BE2C (cell line): ENCODE results near the gene CD40.

Source experiments
- DNase-seq: peaks from one replicate; pipeline ENCODE4 v3.0.0-alpha.2; 2020
- H3K27me3 ChIP-seq: fragments of 250-450 bp; sonication (Bioruptor Pico); 2 replicates; pipeline ENCODE4 v1.5.1; 2020; ENCODE audit warnings: mild to moderate bottlenecking
- H3K36me3 ChIP-seq: fragments of 250-450 bp; sonication (Bioruptor Pico); 2 replicates; pipeline ENCODE4 v1.5.1; 2020; ENCODE audit warnings: mild to moderate bottlenecking
- H3K4me1 ChIP-seq: fragments of 250-450 bp; sonication (Bioruptor Pico); 2 replicates; pipeline ENCODE4 v1.5.1; 2020
- H3K4me3 ChIP-seq: 2 replicates; pipeline ENCODE4 v1.5.1; 2011; ENCODE audit warnings: low read depth, low read length
- H3K9me3 ChIP-seq: fragments of 250-450 bp; sonication (Bioruptor Pico); 2 replicates; pipeline ENCODE4 v1.5.1; 2020
- TF ChIP-seq, protein P1 (sequence below): IDR thresholded peaks from 2 replicates; pipeline ENCODE4 v1.5.1; 2012; ENCODE audit warnings: mild to moderate bottlenecking, low read depth, low read length

The CD40 gene

DNA sequence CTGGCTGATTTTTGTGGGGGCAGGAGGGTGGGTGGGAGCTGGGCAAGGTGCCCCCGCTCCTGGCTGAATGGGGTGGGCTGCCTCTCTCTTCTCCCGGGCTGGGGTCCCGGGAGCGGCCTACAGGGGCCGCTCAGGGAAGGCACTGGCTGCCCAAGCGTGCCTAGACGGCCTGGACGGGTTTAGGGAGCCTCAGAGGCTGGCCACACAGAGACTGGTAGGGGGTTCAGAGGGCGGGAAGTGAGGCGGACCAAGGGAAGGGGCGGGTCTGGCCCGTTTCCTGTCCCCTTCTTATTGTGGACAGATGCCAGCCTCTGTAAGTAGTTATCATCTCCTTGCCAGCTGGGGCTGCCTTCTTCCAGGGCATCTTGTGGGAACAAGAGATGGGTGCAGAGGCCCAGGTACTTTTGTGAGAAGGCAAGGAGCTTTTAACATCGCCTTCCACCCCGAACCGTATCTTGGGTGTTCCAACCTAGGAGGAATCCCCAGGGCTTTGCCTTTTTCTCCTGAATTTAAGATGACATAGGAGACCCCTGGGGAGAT is 437 bp downstream of the CD40 start:
- Histone ChIP-seq H3K9me3 (no peaks in the 10 kb centered on the region), H3K27me3 (no peaks in the 10 kb centered on the region), H3K36me3 (no peaks in the 10 kb centered on the region), H3K4me1 (peaks cover 5% of the 10 kb centered on the region), H3K4me3 (no peak overlapping the region; the same call in 1 of the 2 replicates)
- no peak for DNase-seq
- TF ChIP-seq, protein P1, sequence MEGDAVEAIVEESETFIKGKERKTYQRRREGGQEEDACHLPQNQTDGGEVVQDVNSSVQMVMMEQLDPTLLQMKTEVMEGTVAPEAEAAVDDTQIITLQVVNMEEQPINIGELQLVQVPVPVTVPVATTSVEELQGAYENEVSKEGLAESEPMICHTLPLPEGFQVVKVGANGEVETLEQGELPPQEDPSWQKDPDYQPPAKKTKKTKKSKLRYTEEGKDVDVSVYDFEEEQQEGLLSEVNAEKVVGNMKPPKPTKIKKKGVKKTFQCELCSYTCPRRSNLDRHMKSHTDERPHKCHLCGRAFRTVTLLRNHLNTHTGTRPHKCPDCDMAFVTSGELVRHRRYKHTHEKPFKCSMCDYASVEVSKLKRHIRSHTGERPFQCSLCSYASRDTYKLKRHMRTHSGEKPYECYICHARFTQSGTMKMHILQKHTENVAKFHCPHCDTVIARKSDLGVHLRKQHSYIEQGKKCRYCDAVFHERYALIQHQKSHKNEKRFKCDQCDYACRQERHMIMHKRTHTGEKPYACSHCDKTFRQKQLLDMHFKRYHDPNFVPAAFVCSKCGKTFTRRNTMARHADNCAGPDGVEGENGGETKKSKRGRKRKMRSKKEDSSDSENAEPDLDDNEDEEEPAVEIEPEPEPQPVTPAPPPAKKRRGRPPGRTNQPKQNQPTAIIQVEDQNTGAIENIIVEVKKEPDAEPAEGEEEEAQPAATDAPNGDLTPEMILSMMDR: no peak

DNA sequence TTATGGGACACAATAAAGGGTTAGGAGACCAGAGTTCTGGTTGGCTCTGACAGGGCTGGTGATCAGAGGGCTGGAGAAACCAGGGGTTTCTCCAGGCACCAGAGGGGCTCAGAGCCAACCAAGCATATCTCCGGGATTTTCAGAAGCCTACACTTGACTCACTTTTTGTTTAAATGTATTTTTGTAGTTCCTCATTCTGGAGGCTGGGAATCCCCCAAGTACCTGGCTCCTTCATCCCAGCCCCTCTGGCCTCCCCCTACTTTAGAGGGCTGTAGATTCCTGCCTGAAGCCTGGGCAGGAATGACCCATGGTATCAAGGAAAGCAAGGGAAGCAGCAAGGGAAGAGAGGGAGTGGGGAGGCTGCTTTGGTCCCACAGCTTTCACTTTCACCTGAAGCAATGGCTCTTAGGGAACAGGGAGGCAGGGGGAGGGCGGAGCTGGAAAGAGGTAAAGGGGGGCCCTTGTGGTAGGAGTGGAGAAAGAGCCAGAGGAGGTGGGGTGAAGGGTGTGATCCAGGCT is 973 bp downstream of the CD40 start:
- Histone ChIP-seq H3K27me3 (no peaks in the 10 kb centered on the region), H3K4me1 (peaks cover 5% of the 10 kb centered on the region), H3K4me3 (no peak overlapping the region), H3K36me3 (no peaks in the 10 kb centered on the region), H3K9me3 (no peaks in the 10 kb centered on the region)
- TF ChIP-seq, protein P1: no peak
- DNase-seq: no peak

DNA sequence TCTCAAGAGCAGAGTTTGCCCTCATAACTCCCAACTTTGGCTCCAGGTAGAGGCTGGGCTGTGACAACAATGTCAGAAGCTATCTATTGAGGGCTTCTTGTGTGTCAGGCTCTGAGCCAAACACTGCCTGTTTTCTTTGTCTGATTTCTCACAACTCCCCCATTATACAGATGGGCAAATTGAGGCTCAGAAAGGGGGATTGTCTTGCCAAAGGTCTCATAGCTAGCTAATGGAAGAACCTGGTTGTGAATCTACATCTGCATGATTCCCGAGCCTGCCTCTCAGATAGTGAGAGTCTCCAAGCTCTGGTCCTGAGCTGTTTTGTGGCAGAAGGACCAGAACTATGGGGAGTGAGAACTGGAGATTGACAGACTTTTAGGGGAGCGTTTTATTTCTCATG is 1.4 kb downstream of the CD40 start:
- H3K27me3 ChIP-seq: no peaks in the 10 kb centered on the region

DNA sequence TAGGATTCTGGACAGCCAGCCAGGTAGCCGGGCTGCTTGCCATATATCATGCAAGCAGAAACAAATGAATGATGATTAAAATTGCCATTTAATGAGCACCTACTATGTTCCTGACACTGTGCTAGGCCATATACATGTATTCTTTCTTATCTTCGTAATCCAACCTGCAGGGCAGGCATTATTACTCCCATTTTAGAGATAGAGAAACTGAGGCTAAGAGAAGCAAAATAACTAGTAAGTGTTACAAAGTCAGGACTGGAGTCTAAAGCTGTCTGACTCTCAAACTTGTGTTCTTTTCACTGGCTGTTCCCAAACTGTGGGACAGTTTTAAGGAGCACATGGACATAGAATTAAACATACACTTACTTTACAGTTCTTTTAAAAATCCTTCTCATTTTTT is 2.0 kb downstream of the CD40 start:
- TF ChIP-seq, protein P1: no peak
- Histone ChIP-seq H3K27me3 (no peaks in the 10 kb centered on the region), H3K4me1 (peaks cover 5% of the 10 kb centered on the region), H3K4me3 (no peak overlapping the region), H3K9me3 (no peaks in the 10 kb centered on the region), H3K36me3 (no peaks in the 10 kb centered on the region)
- DNase-seq: no peak

More for the DNA sequence above, 1.4 kb downstream of the CD40 start:
- Histone ChIP-seq H3K4me3 (no peak overlapping the region), H3K9me3 (no peaks in the 10 kb centered on the region), H3K36me3 (no peaks in the 10 kb centered on the region), H3K4me1 (peaks cover 5% of the 10 kb centered on the region)
- TF ChIP-seq, protein P1: no peak
- DNase-seq: no peak

DNA sequence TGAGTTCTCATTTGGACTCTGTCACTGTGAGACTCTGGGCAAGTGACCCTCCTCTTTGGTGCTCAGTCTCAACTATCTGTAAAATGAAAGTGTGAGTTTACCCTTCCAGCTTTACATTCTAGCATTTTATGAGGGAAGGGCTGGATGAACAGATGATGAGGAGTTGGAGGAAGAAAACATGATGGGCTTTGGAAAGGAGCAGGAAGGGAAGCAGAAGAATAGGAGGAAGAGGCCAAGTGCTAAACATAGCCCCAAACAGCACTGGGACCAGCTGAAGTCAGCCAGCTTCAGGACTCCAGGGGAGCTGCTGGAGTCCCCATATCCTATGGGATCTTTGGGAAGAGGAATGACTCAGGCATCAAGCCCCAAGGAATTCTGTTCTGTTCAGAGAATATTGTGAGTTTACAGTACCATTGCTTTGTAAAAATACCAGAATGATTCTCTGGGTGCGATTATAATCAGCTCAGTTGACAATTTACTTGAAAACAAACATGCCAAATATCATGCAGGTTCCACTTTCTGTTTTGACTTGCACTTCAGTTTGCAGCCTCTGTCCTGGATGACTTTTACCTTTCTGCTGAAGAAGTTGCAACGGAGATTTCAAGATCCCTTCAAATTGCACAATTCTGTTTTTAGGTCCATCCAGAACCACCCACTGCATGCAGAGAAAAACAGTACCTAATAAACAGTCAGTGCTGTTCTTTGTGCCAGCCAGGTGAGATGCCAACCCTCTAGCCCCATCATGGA is 3.2 kb downstream of the CD40 start:
- TF ChIP-seq, protein P1: no peak
- DNase-seq: no peak
- Histone ChIP-seq H3K9me3 (no peaks in the 10 kb centered on the region), H3K4me1 (peaks cover 5% of the 10 kb centered on the region), H3K27me3 (no peaks in the 10 kb centered on the region), H3K36me3 (no peaks in the 10 kb centered on the region), H3K4me3 (no peak overlapping the region)

DNA sequence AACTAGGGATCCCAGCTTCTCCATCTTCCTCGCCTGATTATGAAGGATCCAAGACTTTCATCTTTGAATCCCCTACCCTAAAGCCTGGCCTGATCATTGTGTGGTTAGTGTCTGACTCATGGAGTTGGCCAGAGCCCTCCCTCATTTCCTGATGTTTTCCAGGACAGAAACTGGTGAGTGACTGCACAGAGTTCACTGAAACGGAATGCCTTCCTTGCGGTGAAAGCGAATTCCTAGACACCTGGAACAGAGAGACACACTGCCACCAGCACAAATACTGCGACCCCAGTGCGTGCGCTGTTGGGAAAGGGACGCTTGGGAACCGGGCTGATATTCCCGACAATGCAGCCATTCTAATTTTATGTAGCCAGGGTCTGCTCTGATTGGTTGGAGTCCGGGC is 4.0 kb downstream of the CD40 start:
- TF ChIP-seq, protein P1: no peak
- Histone ChIP-seq H3K36me3 (no peaks in the 10 kb centered on the region), H3K4me3 (no peak overlapping the region), H3K9me3 (no peaks in the 10 kb centered on the region), H3K27me3 (no peaks in the 10 kb centered on the region), H3K4me1 (peaks cover 5% of the 10 kb centered on the region)
- no peak for DNase-seq
